22Rv1 (cell line): ENCODE results near the gene POLR3GL.

Source experiments
- ZFX ChIP-seq: fragments of 450-650 bp; IDR thresholded peaks from 2 replicates; pipeline ENCODE4 v1.6.1; 2017; ENCODE audit warnings: antibody characterized with exemption, borderline replicate concordance
- TF ChIP-seq, protein P1 (sequence below): fragments of 450-650 bp; IDR thresholded peaks from 2 replicates; pipeline ENCODE4 v1.5.1; 2017; ENCODE audit warnings: mild to moderate bottlenecking

DNA sequence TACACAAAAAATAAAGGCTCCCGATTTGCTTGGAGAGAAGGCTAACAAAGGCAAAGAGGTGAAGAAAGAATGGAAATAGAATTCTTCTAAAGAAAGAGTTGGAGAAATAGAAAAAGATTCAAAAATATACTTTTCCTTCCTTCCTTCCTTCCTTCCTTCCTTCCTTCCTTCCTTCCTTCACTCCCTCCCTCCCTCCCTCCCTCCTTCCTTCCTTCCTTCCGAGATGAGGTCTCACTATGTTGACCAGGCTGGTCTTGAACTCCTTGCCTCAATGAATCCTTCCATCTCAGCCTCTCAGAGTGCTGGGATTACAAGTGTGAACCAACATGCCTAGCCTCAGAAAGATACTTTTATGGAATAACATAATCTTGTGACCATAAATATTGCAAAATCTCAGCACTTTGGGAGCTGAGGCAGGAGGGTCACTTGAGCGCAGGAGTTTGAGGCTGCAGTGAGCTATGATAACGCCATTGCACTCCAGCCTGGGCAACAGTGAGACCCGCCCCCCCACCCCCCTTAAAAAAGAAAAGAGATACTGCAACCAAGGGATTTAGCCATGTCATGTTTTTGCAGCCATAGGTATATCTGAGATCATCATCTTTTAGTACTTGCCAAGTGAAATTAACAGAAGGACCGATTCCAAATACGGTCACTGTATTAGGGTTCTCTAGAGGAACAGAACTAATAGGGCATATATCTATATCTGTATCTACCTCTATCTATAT lies 58.1 kb downstream of the POLR3GL start:
- TF ChIP-seq, protein P1, sequence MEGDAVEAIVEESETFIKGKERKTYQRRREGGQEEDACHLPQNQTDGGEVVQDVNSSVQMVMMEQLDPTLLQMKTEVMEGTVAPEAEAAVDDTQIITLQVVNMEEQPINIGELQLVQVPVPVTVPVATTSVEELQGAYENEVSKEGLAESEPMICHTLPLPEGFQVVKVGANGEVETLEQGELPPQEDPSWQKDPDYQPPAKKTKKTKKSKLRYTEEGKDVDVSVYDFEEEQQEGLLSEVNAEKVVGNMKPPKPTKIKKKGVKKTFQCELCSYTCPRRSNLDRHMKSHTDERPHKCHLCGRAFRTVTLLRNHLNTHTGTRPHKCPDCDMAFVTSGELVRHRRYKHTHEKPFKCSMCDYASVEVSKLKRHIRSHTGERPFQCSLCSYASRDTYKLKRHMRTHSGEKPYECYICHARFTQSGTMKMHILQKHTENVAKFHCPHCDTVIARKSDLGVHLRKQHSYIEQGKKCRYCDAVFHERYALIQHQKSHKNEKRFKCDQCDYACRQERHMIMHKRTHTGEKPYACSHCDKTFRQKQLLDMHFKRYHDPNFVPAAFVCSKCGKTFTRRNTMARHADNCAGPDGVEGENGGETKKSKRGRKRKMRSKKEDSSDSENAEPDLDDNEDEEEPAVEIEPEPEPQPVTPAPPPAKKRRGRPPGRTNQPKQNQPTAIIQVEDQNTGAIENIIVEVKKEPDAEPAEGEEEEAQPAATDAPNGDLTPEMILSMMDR = no peak
- no peak for TF ChIP-seq ZFX
